Smooth muscle cell (in vitro differentiated cells): ENCODE data around the gene OR2V2. TPM values are rescaled to one million over a fixed set of nuclear protein-coding genes. Genes with fewer than 3 reads are reported as not detected.

Experiments
- DNase-seq: peaks from one replicate; lab custom pipeline; 2025; ENCODE audit not compliant: unreplicated experiment; lab: John Stamatoyannopoulos, UW
- H2AFZ ChIP-seq: fragments of 200-600 bp; sonication (generic); 2 replicates; pipeline ENCODE4 v1.6.0; 2016; ENCODE audit warnings: antibody characterized with exemption, low read depth, mild to moderate bottlenecking
- H3F3A ChIP-seq: fragments of 200-600 bp; sonication (generic); 2 replicates; pipeline ENCODE4 v1.6.0; 2017; ENCODE audit warnings: antibody characterized with exemption, low read depth
- H3K27ac ChIP-seq: fragments of 200-600 bp; sonication (generic); 2 replicates; pipeline ENCODE4 v1.5.1; 2016; ENCODE audit warnings: low read depth, mild to moderate bottlenecking
- H3K27me3 ChIP-seq: fragments of 200-600 bp; sonication (generic); 2 replicates; pipeline ENCODE4 v1.6.1; 2016; ENCODE audit warnings: low read depth, mild to moderate bottlenecking
- H3K36me3 ChIP-seq: fragments of 200-600 bp; sonication (generic); 2 replicates; pipeline ENCODE4 v1.5.1; 2016; ENCODE audit warnings: low read depth
- H3K4me1 ChIP-seq: fragments of 200-600 bp; sonication (generic); 2 replicates; pipeline ENCODE4 v1.5.1; 2016; ENCODE audit warnings: low read depth
- H3K4me2 ChIP-seq: fragments of 200-600 bp; sonication (generic); 2 replicates; pipeline ENCODE4 v1.6.0; 2016; ENCODE audit warnings: mild to moderate bottlenecking
- H3K4me3 ChIP-seq: fragments of 200-600 bp; sonication (generic); 2 replicates; pipeline ENCODE4 v1.5.1; 2016; ENCODE audit warnings: mild to moderate bottlenecking
- H3K79me2 ChIP-seq: fragments of 200-600 bp; sonication (generic); 2 replicates; pipeline ENCODE4 v1.6.0; 2016; ENCODE audit warnings: low read depth, mild to moderate bottlenecking
- H3K9ac ChIP-seq: fragments of 200-600 bp; sonication (generic); 2 replicates; pipeline ENCODE4 v1.6.0; 2016; ENCODE audit warnings: low read depth
- H3K9me3 ChIP-seq: fragments of 200-600 bp; sonication (generic); replicated peaks from 2 replicates; pipeline ENCODE4 v1.5.1; 2016; ENCODE audit warnings: low read depth
- H4K20me1 ChIP-seq: fragments of 200-600 bp; sonication (generic); 2 replicates; pipeline ENCODE4 v1.6.0; 2016; ENCODE audit warnings: low read depth
- CTCF ChIP-seq: fragments of 200-600 bp; sonication (generic); IDR thresholded peaks from 2 replicates; pipeline ENCODE4 v1.5.1; 2017; ENCODE audit warnings: borderline replicate concordance, mild to moderate bottlenecking, antibody characterized with exemption; ENCODE audit not compliant: insufficient read depth, poor library complexity, severe bottlenecking
- WGBS: methylation state at CpG from one replicate; pipeline ENCODE4 v1.1.7; 2016; ENCODE audit warnings: low lambda C conversion rate; 5-methylcytosine and 5-hydroxymethylcytosine counted together
- polyA plus RNA-seq: library from polyadenylated mRNA; unstranded; fragments of >200 nt; fragmentation: Nextera tagmentation; extraction: Ambion mirVana; gene quantifications from 2 replicates; pipeline ENCODE4 v1.2.1, GENCODE V29; 2016
- total RNA-seq: library from RNA; depleted of rRNA; stranded (reverse); fragments of >200 nt; gene quantifications from 2 replicates; pipeline ENCODE4 v1.2.3, GENCODE V29; 2014

The OR2V2 gene
- total and polyA plus RNA-seq, 2 experiments from 2014 or later, result not detected

- Histone ChIP-seq H4K20me1 (no peaks in the 10 kb centered on the region), H3F3A (no peaks in the 10 kb centered on the region), H2AFZ (no peak overlapping the region), H3K4me2 (no peak overlapping the region), H3K27ac (no peak overlapping the region), H3K79me2 (no peaks in the 10 kb centered on the region), H3K9me3 (no peaks in the 10 kb centered on the region), H3K4me3 (no peak overlapping the region), H3K27me3 (peaks cover 49% of the 10 kb centered on the region), H3K9ac (no peak overlapping the region), H3K36me3 (no peaks in the 10 kb centered on the region), H3K4me1 (peaks cover 5% of the 10 kb centered on the region)
- no peak for TF ChIP-seq CTCF
- no peak for DNase-seq
- WGBS, result 92% methylated on average over 8 of the region's 8 CpGs
These were observed 28.3 kb upstream of the OR2V2 start for GRCh38 chr5:181119105-181119504.

- Histone ChIP-seq H3K27ac (no peak overlapping the region), H3K9me3 (no peaks in the 10 kb centered on the region), H3K27me3 (peaks cover 37% of the 10 kb centered on the region), H3K4me1 (peaks cover 2% of the 10 kb centered on the region), H2AFZ (no peak overlapping the region), H3K9ac (no peak overlapping the region), H3F3A (no peaks in the 10 kb centered on the region), H3K4me3 (no peak overlapping the region), H3K4me2 (no peak overlapping the region), H4K20me1 (no peaks in the 10 kb centered on the region), H3K79me2 (no peaks in the 10 kb centered on the region), H3K36me3 (no peaks in the 10 kb centered on the region)
- 85% methylated on average over 4 of the region's 4 CpGs for WGBS
- DNase-seq, result no peak
- TF ChIP-seq CTCF, result no peak
These were observed 27.1 kb upstream of the OR2V2 start for GRCh38 chr5:181120306-181120705.

- Histone ChIP-seq H3K9me3 (no peaks in the 10 kb centered on the region), H3K79me2 (no peaks in the 10 kb centered on the region), H3F3A (no peaks in the 10 kb centered on the region), H3K4me2 (no peak overlapping the region), H3K36me3 (no peaks in the 10 kb centered on the region), H4K20me1 (no peaks in the 10 kb centered on the region), H3K9ac (no peak overlapping the region), H3K27me3 (peaks cover 32% of the 10 kb centered on the region), H3K27ac (no peak overlapping the region), H2AFZ (no peak overlapping the region), H3K4me3 (no peak overlapping the region), H3K4me1 (no peaks in the 10 kb centered on the region)
- 81% methylated on average over 5 of the region's 5 CpGs for WGBS
- no peak for DNase-seq
- no peak for TF ChIP-seq CTCF
These were observed 26.6 kb upstream of the OR2V2 start for GRCh38 chr5:181120761-181121160.

GRCh38 chr5:181121675-181122561 lies 25.5 kb upstream of the OR2V2 start:
- no peaks in the 10 kb centered on the region for H3K36me3 ChIP-seq

More at GRCh38 chr5:181121675-181122561, 25.5 kb upstream of the OR2V2 start:
- WGBS, result 88% methylated on average over 28 of the region's 28 CpGs
- Histone ChIP-seq H3K79me2 (no peaks in the 10 kb centered on the region), H3K9me3 (no peaks in the 10 kb centered on the region), H3F3A (no peaks in the 10 kb centered on the region), H3K4me1 (no peaks in the 10 kb centered on the region), H3K9ac (no peak overlapping the region), H3K4me3 (no peak overlapping the region), H3K4me2 (no peak overlapping the region), H2AFZ (no peak overlapping the region), H3K27ac (no peak overlapping the region), H3K27me3 (peaks cover 21% of the 10 kb centered on the region), H4K20me1 (no peaks in the 10 kb centered on the region)
- TF ChIP-seq CTCF, result no peak
- DNase-seq, result no peak
